A673 (cell line): ENCODE data around the gene RPTOR. TPM values are rescaled to one million over a fixed set of nuclear protein-coding genes. Genes with fewer than 3 reads are reported as not detected.
"Not testable (repeated sequence)": the region's sequence is repeated elsewhere in the genome, so short reads cannot be mapped to it uniquely, and the experiment has no call there.

Source experiments
- BruUV-seq: library from RNA; stranded (reverse); fragments of 400-500 nt; replicated peaks from 2 replicates; lab custom pipeline; 2021; lab: Mats Ljungman, UMichigan
- CTCF ChIA-PET: fragments of 300-600 bp; sonication (Branson Sonifier 250); formaldehyde crosslinking; loops from one replicate; lab custom pipeline; 2022; ENCODE audit warnings: antibody characterized with exemption; lab: Charles Lee
- POLR2A ChIA-PET: fragments of 300-600 bp; sonication (Branson Sonifier 250); formaldehyde crosslinking; loops from one replicate; lab custom pipeline; 2022; ENCODE audit warnings: antibody characterized with exemption; ENCODE audit not compliant: low non-redundant PET; lab: Charles Lee
- DNase-seq: peaks from one replicate; pipeline ENCODE4 v3.0.0-alpha.2; 2015; ENCODE audit warnings: low spot score
- H3K27ac ChIP-seq: fragments of 200-600 bp; sonication (generic); 2 replicates; pipeline ENCODE4 v1.5.1; 2016; ENCODE audit warnings: mixed run types, low read depth, mild to moderate bottlenecking, mixed read lengths, antibody characterized with exemption, low read length; ENCODE audit not compliant: poor library complexity, severe bottlenecking
- H3K27me3 ChIP-seq: fragments of 200-600 bp; sonication (generic); replicated peaks from 2 replicates; pipeline ENCODE4 v1.6.1; 2017; ENCODE audit warnings: mixed run types, low read depth, mild to moderate bottlenecking, mixed read lengths, antibody characterized with exemption, low read length; ENCODE audit not compliant: insufficient read depth, poor library complexity
- H3K36me3 ChIP-seq: fragments of 200-600 bp; sonication (generic); 2 replicates; pipeline ENCODE4 v1.6.1; 2016; ENCODE audit warnings: mixed run types, mild to moderate bottlenecking, mixed read lengths, antibody characterized with exemption, low read length; ENCODE audit not compliant: insufficient read depth, poor library complexity, severe bottlenecking
- H3K4me1 ChIP-seq: fragments of 200-600 bp; sonication (generic); 2 replicates; pipeline ENCODE4 v1.6.1; 2017; ENCODE audit warnings: mixed run types, mild to moderate bottlenecking, mixed read lengths, antibody characterized with exemption, low read length; ENCODE audit not compliant: insufficient read depth, poor library complexity, severe bottlenecking
- H3K4me3 ChIP-seq: fragments of 200-600 bp; sonication (generic); 2 replicates; pipeline ENCODE4 v1.5.1; 2016; ENCODE audit warnings: low read depth, mixed run types, mild to moderate bottlenecking, mixed read lengths, low read length; ENCODE audit not compliant: poor library complexity, severe bottlenecking
- H3K9me3 ChIP-seq: fragments of 200-600 bp; sonication (generic); 2 replicates; pipeline ENCODE4 v1.6.1; 2016; ENCODE audit warnings: mixed run types, low read depth, mild to moderate bottlenecking, mixed read lengths, antibody characterized with exemption, low read length; ENCODE audit not compliant: poor library complexity, severe bottlenecking
- EZH2 ChIP-seq: fragments of 200-600 bp; sonication (generic); IDR thresholded peaks from 2 replicates; pipeline ENCODE4 v1.6.1; 2017; ENCODE audit warnings: borderline replicate concordance, low read depth, mild to moderate bottlenecking, mixed read lengths, antibody characterized with exemption, low read length; ENCODE audit not compliant: poor library complexity, severe bottlenecking
- intact Hi-C: fragments of 100-400 bp; cut with micrococcal nuclease; formaldehyde crosslinking; loops from one replicate; pipeline ENCODE4 v1.10.0; 2022; ENCODE audit not compliant: unreplicated experiment
- total RNA-seq: library from RNA; stranded (reverse); gene quantifications from 2 replicates; pipeline ENCODE4 v1.2.3, GENCODE V29; 2021
- TF ChIP-seq, protein P1 (sequence below): fragments of 300-800, 200-600 bp; sonication (generic); conservative IDR thresholded peaks from 2 replicates; pipeline ENCODE4 v1.5.1; 2017; ENCODE audit warnings: low read depth, mild to moderate bottlenecking, antibody characterized with exemption, low read length, moderate library complexity, mixed read lengths

Gene RPTOR
- total RNA-seq, 1 experiment from 2014 or later: 55.2 TPM

DNA sequence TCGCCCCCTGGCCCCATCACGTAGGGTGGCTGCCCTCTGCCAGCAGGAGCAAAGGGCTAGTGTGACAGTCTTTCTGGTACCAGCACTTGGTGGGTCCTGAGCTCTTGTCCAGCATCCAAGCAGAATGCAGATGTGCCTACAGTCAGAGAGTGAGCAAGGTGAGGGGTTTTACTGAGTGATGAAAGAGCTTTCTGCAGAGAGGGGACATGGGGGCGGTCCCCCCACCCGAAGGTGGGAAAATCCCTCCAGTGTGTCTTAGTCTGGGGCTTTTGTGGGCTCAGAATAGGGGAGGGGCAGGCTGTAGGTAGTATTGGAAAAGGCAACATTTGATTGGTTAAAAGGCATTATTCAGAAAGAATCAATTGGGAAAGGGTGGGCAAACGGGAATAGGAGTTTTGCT lies 152.3 kb downstream of the RPTOR start:
- no peak overlapping the region for H3K4me3 ChIP-seq
- no peak for TF ChIP-seq EZH2
- TF ChIP-seq, protein P1, sequence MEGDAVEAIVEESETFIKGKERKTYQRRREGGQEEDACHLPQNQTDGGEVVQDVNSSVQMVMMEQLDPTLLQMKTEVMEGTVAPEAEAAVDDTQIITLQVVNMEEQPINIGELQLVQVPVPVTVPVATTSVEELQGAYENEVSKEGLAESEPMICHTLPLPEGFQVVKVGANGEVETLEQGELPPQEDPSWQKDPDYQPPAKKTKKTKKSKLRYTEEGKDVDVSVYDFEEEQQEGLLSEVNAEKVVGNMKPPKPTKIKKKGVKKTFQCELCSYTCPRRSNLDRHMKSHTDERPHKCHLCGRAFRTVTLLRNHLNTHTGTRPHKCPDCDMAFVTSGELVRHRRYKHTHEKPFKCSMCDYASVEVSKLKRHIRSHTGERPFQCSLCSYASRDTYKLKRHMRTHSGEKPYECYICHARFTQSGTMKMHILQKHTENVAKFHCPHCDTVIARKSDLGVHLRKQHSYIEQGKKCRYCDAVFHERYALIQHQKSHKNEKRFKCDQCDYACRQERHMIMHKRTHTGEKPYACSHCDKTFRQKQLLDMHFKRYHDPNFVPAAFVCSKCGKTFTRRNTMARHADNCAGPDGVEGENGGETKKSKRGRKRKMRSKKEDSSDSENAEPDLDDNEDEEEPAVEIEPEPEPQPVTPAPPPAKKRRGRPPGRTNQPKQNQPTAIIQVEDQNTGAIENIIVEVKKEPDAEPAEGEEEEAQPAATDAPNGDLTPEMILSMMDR: no peak
- CTCF ChIA-PET: no interaction called here

DNA sequence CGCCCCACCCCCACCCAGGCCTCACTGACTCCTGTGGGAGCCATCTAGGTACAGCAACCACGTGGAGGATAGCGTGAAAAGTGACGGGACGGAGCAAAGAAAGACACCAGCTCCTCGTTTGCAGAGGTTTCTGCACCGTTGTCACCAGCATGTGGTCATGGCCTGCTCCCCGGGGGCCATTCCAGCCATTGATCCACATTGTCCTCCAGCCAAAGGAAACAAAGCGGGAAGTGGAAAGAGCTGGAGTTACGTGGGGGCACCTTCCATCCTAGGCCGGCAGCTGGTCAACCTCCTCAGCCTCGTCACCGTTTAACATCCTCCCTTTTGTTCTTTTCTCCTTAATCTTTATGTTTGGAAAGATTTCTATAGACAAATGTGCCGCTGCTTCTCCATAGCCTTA lies 153.7 kb downstream of the RPTOR start:
- ChIA-PET CTCF (no interaction called here), POLR2A (no interaction called here)
- Histone ChIP-seq H3K36me3 (no peaks in the 10 kb centered on the region), H3K9me3 (no peaks in the 10 kb centered on the region), H3K4me3 (no peak overlapping the region), H3K4me1 (no peaks in the 10 kb centered on the region), H3K27ac (no peak overlapping the region), H3K27me3 (no peaks in the 10 kb centered on the region)
- intact Hi-C loops: no loop called here
- no peak for DNase-seq
- TF ChIP-seq EZH2: no peak
- TF ChIP-seq, protein P1: no peak
- no TSS peak for BruUV-seq

More for the DNA sequence above, 152.3 kb downstream of the RPTOR start:
- Histone ChIP-seq H3K9me3 (no peaks in the 10 kb centered on the region), H3K27ac (no peak overlapping the region), H3K27me3 (no peaks in the 10 kb centered on the region), H3K4me1 (no peaks in the 10 kb centered on the region), H3K36me3 (no peaks in the 10 kb centered on the region)
- no TSS peak for BruUV-seq
- no peak for DNase-seq
- POLR2A ChIA-PET: no interaction called here
- intact Hi-C loops: no loop called here

DNA sequence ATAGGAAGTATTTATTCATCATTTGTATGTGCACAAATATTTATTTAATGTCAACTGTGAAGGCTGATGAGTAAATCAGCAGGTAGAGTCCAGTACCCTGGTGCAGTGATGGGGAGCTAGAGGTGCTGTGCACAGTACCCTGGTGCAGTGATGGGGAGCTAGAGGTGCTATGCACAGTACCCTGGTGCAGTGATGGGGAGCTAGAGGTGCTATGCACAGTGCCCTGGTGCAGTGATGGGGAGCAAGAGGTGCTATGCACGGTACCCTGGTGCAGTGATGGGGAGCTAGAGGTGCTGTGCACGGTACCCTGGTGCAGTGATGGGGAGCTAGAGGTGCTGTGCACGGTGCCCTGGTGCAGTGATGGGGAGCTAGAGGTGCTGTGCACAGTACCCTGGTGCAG lies 154.6 kb downstream of the RPTOR start:
- POLR2A ChIA-PET, intact Hi-C loops: not testable (repeated sequence)
- CTCF ChIA-PET: interaction anchor here (0.7 kb wide), 1 partner anchor 164 kb away, joined by 3 read pairs; no protein-coding TSS in a partner anchor

DNA sequence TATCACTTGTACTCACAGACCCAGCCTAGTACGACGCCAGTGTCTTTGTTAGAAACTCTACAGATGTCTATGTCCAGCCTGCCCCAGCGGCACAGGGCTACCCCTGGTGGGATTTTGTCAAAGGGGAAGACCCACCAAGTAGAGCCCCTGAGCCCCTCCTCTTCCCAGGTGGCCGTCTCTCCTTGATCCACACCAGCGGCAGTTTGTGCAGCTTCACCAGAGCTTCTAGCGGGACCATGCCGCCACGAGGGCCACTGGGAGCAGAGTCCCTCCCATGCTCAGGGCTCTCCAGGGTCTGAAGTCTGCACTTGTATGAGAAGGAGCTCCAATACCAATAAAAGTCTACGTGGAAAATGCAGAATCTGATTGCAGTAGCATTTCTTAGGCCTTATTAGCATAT lies 157.1 kb downstream of the RPTOR start:
- no peak for DNase-seq
- intact Hi-C loops: no loop called here
- CTCF ChIA-PET: no interaction called here
- no peak overlapping the region for H3K4me3 ChIP-seq
- H3K27ac ChIP-seq: no peak overlapping the region
- no peaks in the 10 kb centered on the region for H3K9me3 ChIP-seq
- H3K27me3 ChIP-seq: no peaks in the 10 kb centered on the region
- TF ChIP-seq, protein P1: no peak
- TF ChIP-seq EZH2: no peak
- no TSS peak for BruUV-seq
- H3K36me3 ChIP-seq: no peaks in the 10 kb centered on the region
- H3K4me1 ChIP-seq: peaks cover 6% of the 10 kb centered on the region
- POLR2A ChIA-PET: no interaction called here

More for the DNA sequence above, 154.6 kb downstream of the RPTOR start:
- BruUV-seq, H3K36me3 ChIP-seq, H3K27ac ChIP-seq, DNase-seq, H3K4me1 ChIP-seq, H3K4me3 ChIP-seq, H3K9me3 ChIP-seq, H3K27me3 ChIP-seq: not testable (repeated sequence)
